K562 (cell line): ENCODE data around the gene OR2T29.
"Not testable (repeated sequence)": the region's sequence is repeated elsewhere in the genome, so short reads cannot be mapped to it uniquely, and the experiment has no call there.

ENCODE experiments used
- CREBBP ChIP-seq: IDR thresholded peaks from one replicate; pipeline ENCODE4 v1.6.1; 2012; ENCODE audit warnings: low read depth, mild to moderate bottlenecking, control low read depth, inconsistent platforms, low read length
- E2F3 ChIP-seq: fragments of 250-450 bp; sonication (Bioruptor Pico); IDR thresholded peaks from 2 replicates; pipeline ENCODE4 v1.4.0; 2020; ENCODE audit warnings: mild to moderate bottlenecking
- FOXA3 ChIP-seq, 2 experiments: fragments of 450-650 bp in 1 of 2; sonication (generic) in 1 of 2; formaldehyde crosslinking; IDR thresholded peaks in 1 of 2; conservative IDR thresholded peaks in 1 of 2; 2 replicates each; pipeline versions ENCODE4 v1.4.0 to v1.8.0; 2020 to 2022; ENCODE audit warnings: mild to moderate bottlenecking in 2 of 2, missing genetic modification reagents in 1 of 2
- FOXJ3 ChIP-seq: sonication (generic); formaldehyde crosslinking; IDR thresholded peaks from 2 replicates; pipeline ENCODE4 v1.4.0; 2020; ENCODE audit warnings: mild to moderate bottlenecking, missing genetic modification reagents
- GATAD2A ChIP-seq: fragments of 450-650 bp; IDR thresholded peaks from 2 replicates; pipeline ENCODE4 v1.6.1; 2017
- ZBTB8A ChIP-seq: fragments of 450-650 bp; IDR thresholded peaks from 2 replicates; pipeline ENCODE4 v1.6.1; 2018; ENCODE audit warnings: mild to moderate bottlenecking, moderate library complexity; ENCODE audit not compliant: partially characterized antibody
- ZNF146 ChIP-seq: IDR thresholded peaks from one replicate; pipeline ENCODE4 v1.6.1; 2018; ENCODE audit warnings: missing compliant biosample characterization; ENCODE audit not compliant: unreplicated experiment
- ZNF354B ChIP-seq: fragments of 250-450 bp; sonication (Bioruptor Pico); IDR thresholded peaks from 2 replicates; pipeline ENCODE4 v1.4.0; 2020
- ZNF76 ChIP-seq: fragments of 250-450 bp; sonication (Bioruptor Pico); IDR thresholded peaks from 2 replicates; pipeline ENCODE4 v1.4.0; 2020; ENCODE audit warnings: mild to moderate bottlenecking, moderate library complexity, borderline replicate concordance

DNA sequence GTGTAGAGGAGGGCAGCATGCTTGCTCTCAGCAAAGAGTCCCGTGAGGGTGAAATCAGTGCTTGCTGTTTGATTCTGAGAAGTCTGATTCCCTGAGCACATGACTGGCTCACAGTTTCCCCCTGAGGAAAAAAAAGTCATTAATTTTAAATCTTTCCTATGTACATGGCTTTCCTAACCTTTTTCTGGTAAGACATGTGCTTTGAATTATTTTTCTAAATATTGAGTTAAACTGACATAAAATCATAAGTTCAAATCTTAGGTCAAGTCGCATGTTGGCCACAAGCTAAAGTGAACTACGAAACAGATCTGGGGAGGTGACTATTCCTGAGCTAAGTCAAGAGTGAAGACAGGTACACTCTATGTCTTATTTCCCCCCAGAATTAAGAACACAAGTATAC, 12.1 kb upstream of the OR2T29 start, which contains the start of gene OR2T34:
- TF ChIP-seq FOXA3 (CRISPR knock-in tag; conservative IDR thresholded peaks at IDR 0.05 in 1 of 2, IDR thresholded peaks at IDR 0.05 in 1 of 2); GATAD2A; CREBBP; ZNF354B; ZBTB8A; FOXJ3 (CRISPR knock-in tag); ZNF146 (CRISPR knock-in tag); E2F3 (CRISPR knock-in tag); ZNF76 (CRISPR knock-in tag): not testable (repeated sequence)
